H1 (cell line): ENCODE data around the gene RGS13. TPM values are rescaled to one million over a fixed set of nuclear protein-coding genes. Genes with fewer than 3 reads are reported as not detected.

Experiments
- KDM5A ChIP-seq: fragments of 200-600 bp; IDR thresholded peaks from 2 replicates; pipeline ENCODE4 v1.7.1; 2012; ENCODE audit warnings: mild to moderate bottlenecking, low read length, inconsistent platforms, mixed read lengths
- RAD21 ChIP-seq, 2 experiments: IDR thresholded peaks in 1 of 2; conservative IDR thresholded peaks in 1 of 2; 2 replicates each; pipeline ENCODE4 v1.6.1; 2011; ENCODE audit warnings: low read depth in 2 of 2, low read length in 2 of 2, improper control_type of control experiment in 1 of 2, inconsistent platforms in 1 of 2, mild to moderate bottlenecking in 1 of 2, moderate library complexity in 1 of 2
- TAF1 ChIP-seq: IDR thresholded peaks from 2 replicates; pipeline ENCODE4 v1.6.1; 2011; ENCODE audit warnings: mild to moderate bottlenecking, low read depth, low read length
- TEAD4 ChIP-seq: IDR thresholded peaks from 2 replicates; pipeline ENCODE4 v1.6.1; 2012; ENCODE audit warnings: low read depth, low read length, inconsistent platforms, mixed read lengths
- polyA plus RNA-seq, 7 experiments: library from polyadenylated mRNA; depleted of rRNA in 3 of 7; stranded (reverse) in 5 of 7; unstranded in 2 of 7; fragments of >200 nt in 5 of 7; fragments of 200-250 nt in 2 of 7; gene quantifications; 1 replicate in 5 of 7; 2 replicates in 1 of 7; 4 replicates in 1 of 7; pipeline versions ENCODE4 v1.2.1 to v1.2.3, GENCODE V29; 2011 to 2013; ENCODE audit warnings: missing spikeins in 2 of 7, mixed read lengths in 2 of 7
- total RNA-seq: library from RNA; stranded (reverse); fragmentation: NEBNext Ultra II Directional; extraction: Animal tissue kit (Norgen Biotek cat#: 25700); gene quantifications from 2 replicates; pipeline ENCODE4 v1.2.1, GENCODE V29; 2021
- TF ChIP-seq, protein P1 (sequence below): IDR thresholded peaks from 2 replicates; pipeline ENCODE4 v1.6.1; 2011; ENCODE audit warnings: low read depth, mild to moderate bottlenecking, low read length; ENCODE audit not compliant: insufficient read depth

Gene RGS13
- total and polyA plus RNA-seq, 2 of the 8 experiments (the other 6 are each of a cell fraction or from before 2014, with no cell fraction given) = not detected

DNA sequence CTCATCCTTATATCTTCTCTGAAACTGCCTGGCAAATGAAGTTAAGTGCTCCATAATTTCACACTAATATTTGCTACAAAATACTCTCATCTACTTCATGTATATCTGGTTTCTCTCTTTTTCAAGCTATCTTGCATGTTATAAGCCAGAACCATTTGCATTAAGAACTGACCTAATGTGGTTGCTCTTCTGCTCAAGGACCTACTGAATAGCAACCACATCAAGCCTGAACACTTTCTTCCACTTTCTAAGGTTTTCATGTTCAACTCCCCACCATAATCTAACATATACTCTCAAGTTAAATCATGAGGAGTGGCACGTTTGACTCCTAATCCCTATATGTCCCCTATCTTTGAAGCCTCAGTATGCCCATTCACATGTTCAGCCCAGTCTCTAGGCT lies 33.2 kb upstream of the RGS13 start (continued):
- no peak for TF ChIP-seq TAF1
- TF ChIP-seq, protein P1, sequence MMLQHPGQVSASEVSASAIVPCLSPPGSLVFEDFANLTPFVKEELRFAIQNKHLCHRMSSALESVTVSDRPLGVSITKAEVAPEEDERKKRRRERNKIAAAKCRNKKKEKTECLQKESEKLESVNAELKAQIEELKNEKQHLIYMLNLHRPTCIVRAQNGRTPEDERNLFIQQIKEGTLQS = no peak
- TF ChIP-seq RAD21 (IDR thresholded peaks at IDR 0.05 in 1 of 2, conservative IDR thresholded peaks at IDR 0.05 in 1 of 2; ENCODE audit: low read depth in 2 of 2, low read length in 2 of 2) = no peak
- TF ChIP-seq KDM5A = no peak
- no peak for TF ChIP-seq TEAD4
